Breast epithelium (tissue), 4 donors: ENCODE measurements around the gene C2CD3. TPM values are rescaled to one million over a fixed set of nuclear protein-coding genes. Genes with fewer than 3 reads are reported as not detected.

Experiments used
- DNase-seq, 2 donors: peaks; one replicate each; pipeline ENCODE4 v3.0.0-alpha.2; 2019; ENCODE audit warnings: low spot score in 2 of 2
- H3K27ac ChIP-seq, 2 donors: fragments of 200-600 bp; sonication (generic) in 1 of 2; one replicate each; pipeline ENCODE4 v1.5.1; 2016 to 2019; ENCODE audit warnings: mild to moderate bottlenecking in 1 of 2
- H3K27me3 ChIP-seq, 2 donors: fragments of 200-600 bp; sonication (generic) in 1 of 2; one replicate each; pipeline versions ENCODE4 v1.5.1 to v1.6.0; 2017 to 2019; ENCODE audit warnings: control low read depth in 1 of 2, mild to moderate bottlenecking in 1 of 2
- H3K36me3 ChIP-seq: fragments of 200-600 bp; one replicate; pipeline ENCODE4 v1.5.1; 2019
- H3K4me1 ChIP-seq, 2 donors: fragments of 200-600 bp; sonication (generic); one replicate each; pipeline ENCODE4 v1.5.1; 2016 to 2019; ENCODE audit warnings: control low read depth in 1 of 2
- H3K4me3 ChIP-seq, 3 donors: fragments of 200-600 bp; sonication (generic); 1 replicate in 2 of 3; 2 replicates in 1 of 3; pipeline ENCODE4 v1.5.1; 2016 to 2019; ENCODE audit warnings: mild to moderate bottlenecking in 3 of 3, moderate library complexity in 2 of 3
- H3K9me3 ChIP-seq, 2 donors: fragments of 200-600 bp; sonication (generic) in 1 of 2; one replicate each; pipeline ENCODE4 v1.5.1; 2016 to 2019; ENCODE audit warnings: control low read depth in 1 of 2
- CTCF ChIP-seq, 3 donors: fragments of 450-650 bp; IDR thresholded peaks; one replicate each; pipeline ENCODE4 v1.5.1; 2016 to 2017; ENCODE audit warnings: antibody characterized with exemption in 3 of 3, mild to moderate bottlenecking in 3 of 3, moderate library complexity in 3 of 3
- POLR2A ChIP-seq: fragments of 450-650 bp; IDR thresholded peaks from one replicate; pipeline ENCODE4 v1.6.1; 2016; ENCODE audit warnings: antibody characterized with exemption, mild to moderate bottlenecking, moderate library complexity
- POLR2AphosphoS5 ChIP-seq, 3 donors: sonication (generic); formaldehyde crosslinking; IDR thresholded peaks; one replicate each; pipeline ENCODE4 v1.6.1; 2017; ENCODE audit warnings: antibody characterized with exemption in 3 of 3
- intact Hi-C: fragments of 100-400 bp; cut with DNase I; formaldehyde crosslinking; loops from one replicate; pipeline ENCODE4 v1.15.1; 2023; ENCODE audit warnings: low total_unique reads
- total RNA-seq, 3 donors: library from RNA; depleted of rRNA; stranded (reverse); fragments of >200 nt; gene quantifications; one replicate each; pipeline ENCODE4 v1.1.0, GENCODE V29; 2016

C2CD3 gene
- total RNA-seq, 3 donors from 2014 or later, result 17.4 to 44.5 (median 37.4) TPM

GRCh38 chr11:73977856-73978519 lies 192.8 kb downstream of the C2CD3 start:
- no peak for TF ChIP-seq CTCF (IDR thresholded peaks at IDR 0.05)
- TF ChIP-seq POLR2A, result no peak
- TF ChIP-seq POLR2AphosphoS5 (IDR thresholded peaks at IDR 0.05), result no peak
- no peaks in the 10 kb centered on the region for H3K9me3 ChIP-seq
- no peaks in the 10 kb centered on the region for H3K4me1 ChIP-seq
- no peaks in the 10 kb centered on the region for H3K36me3 ChIP-seq
- no peaks in the 10 kb centered on the region for H3K27me3 ChIP-seq
- no peak overlapping the region for H3K27ac ChIP-seq
- peak in 1 of 2 donors; percentile 5 for DNase-seq
- H3K4me3 ChIP-seq, result no peak overlapping the region
- intact Hi-C loops, result no loop called here

- intact Hi-C loops, result no loop called here
Measured at GRCh38 chr11:73976451-73977151, 194.2 kb downstream of the C2CD3 start.

GRCh38 chr11:73975479-73975757 lies 195.4 kb downstream of the C2CD3 start:
- intact Hi-C loops, result no loop called here
- Histone ChIP-seq H3K27me3 (no peaks in the 10 kb centered on the region), H3K36me3 (no peaks in the 10 kb centered on the region), H3K4me3 (no peak overlapping the region), H3K27ac (no peak overlapping the region), H3K9me3 (no peaks in the 10 kb centered on the region), H3K4me1 (no peaks in the 10 kb centered on the region)
- peak in 1 of 2 donors; percentile 47 for DNase-seq
- TF ChIP-seq CTCF (IDR thresholded peaks at IDR 0.05) (no peak), POLR2A (no peak), POLR2AphosphoS5 (IDR thresholded peaks at IDR 0.05) (no peak)

More at GRCh38 chr11:73976451-73977151, 194.2 kb downstream of the C2CD3 start:
- Histone ChIP-seq H3K4me3 (no peak overlapping the region), H3K9me3 (no peaks in the 10 kb centered on the region), H3K27me3 (no peaks in the 10 kb centered on the region), H3K36me3 (no peaks in the 10 kb centered on the region), H3K4me1 (no peaks in the 10 kb centered on the region), H3K27ac (no peak overlapping the region)
- peak in 1 of 2 donors; percentile 47 for DNase-seq
- no peak for TF ChIP-seq CTCF (IDR thresholded peaks at IDR 0.05)
- no peak for TF ChIP-seq POLR2AphosphoS5 (IDR thresholded peaks at IDR 0.05)
- no peak for TF ChIP-seq POLR2A

- no peak for TF ChIP-seq POLR2AphosphoS5 (IDR thresholded peaks at IDR 0.05)
- TF ChIP-seq CTCF (IDR thresholded peaks at IDR 0.05), result no peak
- TF ChIP-seq POLR2A, result no peak
- H3K9me3 ChIP-seq, result no peaks in the 10 kb centered on the region
- no peak overlapping the region for H3K27ac ChIP-seq
- no peak overlapping the region for H3K4me3 ChIP-seq
- DNase-seq, result peak in 1 of 2 donors; percentile 27
- no peaks in the 10 kb centered on the region for H3K36me3 ChIP-seq
- intact Hi-C loops, result no loop called here
- H3K27me3 ChIP-seq, result no peaks in the 10 kb centered on the region
- H3K4me1 ChIP-seq, result no peaks in the 10 kb centered on the region
Measured at GRCh38 chr11:73974604-73975478, 196.0 kb downstream of the C2CD3 start.
